ENCODE data around the gene CPXM1.

Gene CPXM1

GRCh38 chr20:2762578-2763131 lies 37.8 kb downstream of the CPXM1 start:
- no peak for DNase-seq

GRCh38 chr20:2761885-2762284 lies 38.5 kb downstream of the CPXM1 start:
- no peak for DNase-seq

GRCh38 chr20:2760952-2761305 lies 39.5 kb downstream of the CPXM1 start:
- no peak for DNase-seq

DNA sequence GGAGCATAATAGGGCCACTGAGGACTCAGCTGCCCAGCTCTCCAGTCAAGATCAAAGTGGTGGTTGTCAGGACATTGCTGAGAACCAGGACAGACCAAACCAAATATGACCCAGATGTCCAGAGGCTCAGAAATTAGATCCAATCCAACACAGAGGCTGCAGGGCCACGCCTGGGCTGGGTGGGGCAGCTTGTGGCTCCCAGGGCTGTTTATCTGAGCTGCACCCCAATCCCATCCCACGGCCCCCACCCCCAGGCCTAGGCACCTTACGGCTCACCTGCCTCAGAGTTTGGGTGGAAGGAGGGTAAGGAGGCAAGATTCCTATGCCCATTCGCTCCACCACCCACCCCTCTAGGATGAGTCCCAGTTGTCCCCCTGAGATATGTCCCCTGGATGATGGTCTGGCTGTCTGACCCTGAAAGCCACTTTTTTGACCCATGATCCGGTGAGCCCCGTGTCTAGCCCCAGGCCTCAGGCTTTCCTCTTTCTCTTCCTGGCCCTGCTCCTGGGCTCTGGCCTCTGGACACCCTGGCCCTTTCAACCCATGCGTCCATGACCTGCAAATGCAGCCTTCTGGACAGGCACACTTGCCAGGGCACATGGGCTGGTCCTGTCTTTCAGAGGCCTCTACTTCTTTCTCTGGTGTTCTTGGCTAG lies 40.0 kb downstream of the CPXM1 start:
- DNase-seq: no peak

DNA sequence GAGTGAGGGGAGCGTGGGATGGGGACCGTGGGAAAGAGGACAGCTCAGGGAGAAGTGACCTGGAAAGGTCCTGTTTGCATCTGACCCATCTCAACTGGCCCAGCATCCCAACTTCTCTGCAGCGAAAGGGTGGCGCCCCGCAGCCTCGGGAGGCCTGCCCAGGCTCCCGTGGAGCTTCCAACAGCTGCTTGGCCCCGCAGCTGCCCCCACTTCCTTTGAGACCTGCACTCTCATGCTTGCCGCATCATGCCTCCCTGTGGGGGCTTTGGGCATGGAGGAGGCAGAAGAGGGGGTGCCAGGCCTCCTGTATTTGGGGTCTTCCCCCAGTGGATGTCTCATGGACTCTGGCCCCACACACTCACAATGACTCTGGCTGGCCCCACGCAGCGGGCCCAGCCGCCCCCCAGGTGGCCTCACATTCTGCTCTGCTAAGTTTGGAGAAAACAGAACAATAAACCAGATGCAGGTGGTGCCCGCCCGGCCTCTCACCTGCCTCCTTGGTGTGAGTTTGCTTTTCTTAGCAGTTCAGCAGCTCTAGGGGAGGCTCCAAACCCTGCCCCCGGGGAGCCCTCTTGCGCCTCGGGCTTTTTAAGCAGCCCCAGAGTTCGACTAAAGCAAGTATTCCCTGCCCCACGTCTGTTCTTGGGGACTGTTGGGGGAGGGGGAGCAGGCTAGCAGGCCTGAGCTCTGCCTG lies 40.7 kb downstream of the CPXM1 start:
- no peak for DNase-seq

GRCh38 chr20:2759143-2759542 lies 41.3 kb downstream of the CPXM1 start:
- no peak for DNase-seq

GRCh38 chr20:2757969-2758368 lies 42.5 kb downstream of the CPXM1 start:
- no peak for DNase-seq

GRCh38 chr20:2757001-2757400 lies 43.4 kb downstream of the CPXM1 start:
- DNase-seq: no peak

DNA sequence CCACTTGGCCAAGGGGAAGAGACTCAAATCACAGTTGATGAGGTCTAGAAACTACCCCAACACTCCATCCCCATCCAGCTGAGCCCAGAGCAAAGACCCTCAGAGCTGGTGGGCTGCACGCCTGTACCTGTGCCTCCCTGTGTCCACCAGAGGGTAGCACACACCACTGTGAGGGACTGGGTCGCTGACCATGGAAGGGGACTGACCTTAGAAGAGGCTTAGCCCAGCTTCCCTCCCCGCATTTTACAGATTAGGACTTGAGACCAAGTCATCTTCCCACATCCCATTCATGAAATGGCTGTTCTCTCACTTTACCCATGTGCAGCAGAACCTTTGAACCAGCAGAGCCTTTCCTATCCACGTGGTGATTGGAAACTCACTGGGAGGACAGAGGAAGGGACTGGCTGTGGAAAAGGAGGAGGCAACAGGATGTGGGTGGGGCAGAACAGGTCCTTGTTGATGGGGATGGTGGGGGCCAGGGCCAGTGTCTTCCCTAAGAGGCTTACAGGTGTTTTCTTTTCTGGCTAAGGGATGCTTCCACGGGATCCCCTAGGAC lies 44.3 kb downstream of the CPXM1 start:
- DNase-seq: no peak

DNA sequence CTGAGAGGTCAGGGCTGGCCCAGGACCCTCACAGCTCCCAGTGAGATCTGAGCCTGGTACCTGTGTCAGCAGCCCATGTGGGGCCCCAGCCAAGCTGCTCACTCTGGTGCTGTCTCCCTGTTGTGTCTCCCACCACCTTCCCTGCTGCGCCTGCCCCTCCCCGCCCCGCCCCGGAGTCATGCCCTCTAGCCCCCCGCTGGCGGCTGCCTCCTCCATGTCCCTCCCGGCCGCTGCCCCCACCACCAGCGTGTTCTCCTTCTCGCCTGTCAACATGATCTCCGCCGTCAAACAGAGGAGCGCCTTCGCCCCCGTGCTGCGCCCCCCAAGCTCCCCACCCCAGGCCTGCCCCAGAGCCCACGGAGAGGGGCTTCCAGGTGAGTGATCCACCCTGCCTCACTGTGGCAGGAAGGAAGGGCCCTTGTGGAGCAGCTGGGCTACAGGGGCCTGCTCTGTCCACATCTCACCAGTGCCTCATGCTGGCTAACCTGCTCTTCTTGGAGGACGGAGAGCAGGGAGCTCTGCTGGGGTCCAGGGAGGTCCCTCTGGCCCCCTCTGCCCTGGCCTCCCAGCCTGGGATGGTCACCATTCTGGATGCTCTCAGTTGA lies 44.9 kb downstream of the CPXM1 start:
- DNase-seq: no peak

DNA sequence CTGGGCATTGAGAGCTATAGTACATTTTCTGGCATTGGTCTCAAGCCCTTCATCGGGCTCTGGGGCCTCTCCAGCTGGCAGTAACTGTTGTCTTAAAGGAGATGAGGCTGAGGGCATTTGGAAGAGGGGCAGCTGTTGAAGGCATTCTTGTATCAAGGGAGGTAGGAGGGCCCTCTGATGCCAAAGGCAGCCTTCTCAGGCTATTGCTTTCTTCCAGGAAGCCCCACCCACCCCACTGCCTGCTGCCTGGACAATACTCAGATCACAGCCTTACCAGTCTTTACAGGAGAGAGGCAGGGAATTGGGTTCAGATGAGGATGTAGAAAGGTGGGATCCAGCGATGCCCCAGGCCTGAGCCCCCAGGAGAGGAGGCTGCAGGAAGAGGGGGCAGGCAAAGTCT lies 46.0 kb downstream of the CPXM1 start:
- no peak for DNase-seq

DNA sequence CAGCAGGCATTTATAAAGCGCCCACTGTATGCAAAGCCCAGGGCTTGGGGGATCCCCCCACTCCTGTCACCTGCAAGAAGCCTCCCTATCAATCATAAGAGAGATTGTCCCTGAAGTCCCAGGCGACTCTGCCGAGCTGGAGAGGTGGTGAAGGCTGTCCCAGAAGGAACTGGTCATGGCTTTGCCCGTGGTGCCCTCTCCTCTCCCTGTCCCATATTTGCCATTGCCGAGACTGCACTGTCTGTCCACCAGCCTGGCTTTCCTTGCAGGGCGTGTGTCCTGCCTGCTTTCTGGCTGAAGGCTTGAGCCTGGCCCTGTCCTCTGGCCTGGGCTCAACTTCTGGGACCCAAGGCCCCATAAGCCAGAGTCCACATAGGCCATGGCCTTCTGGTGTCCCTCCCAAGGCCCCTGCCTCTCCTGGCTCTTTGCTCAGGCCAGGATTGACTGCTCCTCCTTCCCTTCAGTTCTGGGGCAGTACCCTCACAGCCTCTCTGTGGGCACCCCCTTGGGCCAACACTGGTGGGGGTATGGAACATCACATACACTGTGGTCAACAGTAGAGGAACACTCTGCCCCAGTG lies 46.9 kb downstream of the CPXM1 start:
- no peak for DNase-seq

GRCh38 chr20:2752567-2753460 lies 47.6 kb downstream of the CPXM1 start:
- DNase-seq: no peak

DNA sequence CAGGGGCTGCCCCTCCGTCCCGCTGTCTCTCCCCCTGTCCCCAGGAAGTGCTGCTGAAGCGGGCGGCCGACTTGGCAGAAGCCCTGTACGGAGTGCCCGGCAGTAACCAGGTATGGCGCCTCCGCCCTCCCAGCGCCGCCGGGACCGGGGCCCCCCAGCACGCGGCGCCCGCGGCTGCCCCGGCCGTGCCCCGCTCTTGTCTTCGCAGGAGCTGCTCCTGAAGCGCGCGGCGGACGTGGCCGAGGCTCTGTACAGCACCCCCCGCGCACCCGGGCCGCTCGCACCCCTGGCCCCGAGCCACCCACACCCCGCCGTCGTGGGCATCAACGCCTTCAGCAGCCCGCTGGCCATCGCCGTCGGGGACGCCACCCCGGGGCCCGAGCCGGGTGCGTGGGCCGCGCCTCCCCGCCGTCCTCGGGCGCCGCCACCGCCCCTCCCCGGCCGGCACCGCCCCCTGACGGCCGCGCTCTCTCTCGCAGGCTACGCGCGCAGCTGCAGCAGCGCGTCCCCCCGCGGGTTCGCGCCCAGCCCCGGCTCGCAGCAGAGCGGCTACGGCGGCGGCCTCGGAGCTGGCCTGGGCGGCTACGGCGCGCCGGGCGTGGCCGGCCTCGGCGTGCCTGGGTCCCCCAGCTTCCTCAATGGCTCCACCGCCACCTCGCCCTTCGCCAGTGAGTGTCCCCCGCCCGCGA lies 48.4 kb downstream of the CPXM1 start:
- DNase-seq: no peak

DNA sequence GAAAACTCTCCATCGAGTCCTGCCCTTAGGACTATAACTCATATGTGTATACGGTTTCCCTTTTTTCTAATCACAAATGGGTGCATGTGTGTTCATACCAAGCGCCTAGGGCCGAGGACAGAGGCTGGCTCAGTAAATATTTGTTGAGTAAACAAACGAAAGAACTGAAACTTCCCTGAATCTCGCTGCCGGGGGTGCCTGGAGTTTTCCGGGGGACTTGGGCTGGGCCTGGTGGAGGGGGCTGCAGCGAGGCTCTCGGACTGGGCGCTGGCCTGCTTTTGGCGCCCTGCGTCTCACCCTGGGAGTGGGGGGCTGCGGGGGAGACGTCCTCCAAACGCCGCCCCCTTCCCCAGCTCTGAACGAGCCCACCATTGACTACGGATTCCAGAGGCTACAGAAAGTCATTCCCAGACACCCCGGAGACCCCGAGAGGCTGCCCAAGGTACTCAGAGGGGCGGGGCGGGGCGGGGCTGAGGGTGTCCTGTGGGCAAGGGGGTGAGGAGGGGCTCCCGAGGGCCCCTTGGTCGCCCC lies 49.0 kb downstream of the CPXM1 start:
- no peak for DNase-seq

DNA sequence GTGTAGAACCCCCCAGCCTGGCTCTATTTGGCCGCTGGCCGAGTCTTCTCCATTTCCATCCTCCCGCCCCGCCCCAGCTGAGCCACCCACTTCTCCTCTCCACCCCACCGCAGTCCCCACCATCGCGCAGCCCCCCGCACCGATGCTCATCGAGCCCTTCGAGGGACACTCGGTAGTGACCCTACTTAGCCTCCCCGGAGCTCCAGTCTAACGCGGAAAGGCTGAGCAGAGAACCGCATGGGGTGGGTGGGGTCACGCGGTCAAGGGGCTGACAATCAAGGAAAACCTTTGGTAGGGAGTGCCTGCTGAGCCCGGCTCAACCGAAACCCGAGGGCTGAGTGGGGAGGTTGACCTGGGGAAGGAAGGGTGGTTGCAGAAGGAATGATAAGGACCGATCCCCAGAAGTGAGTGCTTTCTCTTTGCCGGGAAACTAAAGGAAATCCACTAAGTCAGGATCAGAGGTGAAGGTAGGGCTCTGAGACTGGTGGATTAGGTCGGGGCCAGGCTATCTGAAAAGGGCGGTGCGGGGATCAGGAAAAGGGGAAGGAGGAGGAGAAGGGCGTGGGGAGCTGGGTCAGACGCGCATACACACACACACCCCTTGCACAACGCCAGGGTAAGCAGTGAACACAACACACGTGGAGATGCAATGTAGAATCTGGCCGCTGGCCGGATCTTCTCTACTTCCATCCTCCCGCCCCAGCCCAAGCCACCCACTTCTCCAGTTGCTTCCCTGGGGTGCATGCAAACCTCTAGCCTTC lies 49.8 kb downstream of the CPXM1 start:
- DNase-seq: no peak

- DNase-seq: no peak
Observed at GRCh38 chr20:2749951-2750490, 50.4 kb downstream of the CPXM1 start.

- no peak for DNase-seq
Observed at GRCh38 chr20:2749343-2749950, 51.0 kb downstream of the CPXM1 start.

- DNase-seq: no peak
Observed at GRCh38 chr20:2748551-2749342, 51.7 kb downstream of the CPXM1 start.
